CD14-positive monocyte (primary cell): ENCODE results near the gene PTPRH. TPM values are rescaled to one million over a fixed set of nuclear protein-coding genes. Genes with fewer than 3 reads are reported as not detected.
"Not testable (repeated sequence)": the region's sequence is repeated elsewhere in the genome, so short reads cannot be mapped to it uniquely, and the experiment has no call there.

Experiments
- DNase-seq, 3 donors: peaks; one replicate each; pipeline ENCODE4 v3.0.0-alpha.2; 2011 to 2022
- H2AFZ ChIP-seq: 2 replicates; pipeline ENCODE4 v1.6.0; 2012; ENCODE audit warnings: mild to moderate bottlenecking, low read depth, low read length, inconsistent platforms; ENCODE audit not compliant: insufficient read depth, poor library complexity, severe bottlenecking
- H3K27ac ChIP-seq, 2 donors: 1 replicate in 1 of 2; 2 replicates in 1 of 2; pipeline ENCODE4 v1.5.1; 2012 to 2013; ENCODE audit warnings: low read length in 2 of 2, control low read depth in 1 of 2, inconsistent platforms in 1 of 2, low read depth in 1 of 2, mild to moderate bottlenecking in 1 of 2
- H3K27me3 ChIP-seq, 2 donors: one replicate each; pipeline versions ENCODE4 v1.6.0 to v1.6.1; 2011 to 2013; ENCODE audit warnings: low read length in 2 of 2; ENCODE audit not compliant: control insufficient read depth in 2 of 2, insufficient read depth in 2 of 2
- H3K36me3 ChIP-seq, 2 donors: replicated peaks in 1 of 2; 1 replicate in 1 of 2; 2 replicates in 1 of 2; pipeline versions ENCODE4 v1.5.1 to v1.6.1; 2012 to 2013; ENCODE audit warnings: low read length in 2 of 2, control low read depth in 1 of 2, inconsistent platforms in 1 of 2, mild to moderate bottlenecking in 1 of 2; ENCODE audit not compliant: insufficient read depth in 2 of 2, control insufficient read depth in 1 of 2
- H3K4me1 ChIP-seq, 2 donors: 1 replicate in 1 of 2; 2 replicates in 1 of 2; pipeline versions ENCODE4 v1.5.1 to v1.6.1; 2012 to 2013; ENCODE audit warnings: low read length in 2 of 2, control low read depth in 1 of 2, inconsistent platforms in 1 of 2, mild to moderate bottlenecking in 1 of 2, moderate library complexity in 1 of 2; ENCODE audit not compliant: insufficient read depth in 2 of 2, control insufficient read depth in 1 of 2
- H3K4me2 ChIP-seq: replicated peaks from 2 replicates; pipeline ENCODE3; 2012; ENCODE audit warnings: low read length, moderate library complexity, mild to moderate bottlenecking; ENCODE audit not compliant: poor library complexity, severe bottlenecking; ENCODE audit errors: extremely low read depth
- H3K4me3 ChIP-seq, 3 experiments: fragments of 200-600 bp in 1 of 3; sonication (generic) in 1 of 3; replicated peaks in 1 of 3; 1 replicate in 2 of 3; 2 replicates in 1 of 3; pipeline ENCODE4 v1.5.1; 2011 to 2013; ENCODE audit warnings: low read length in 3 of 3, mild to moderate bottlenecking in 3 of 3, control low read depth in 2 of 3, low read depth in 2 of 3, inconsistent platforms in 1 of 3, moderate library complexity in 1 of 3
- H3K79me2 ChIP-seq: 2 replicates; pipeline ENCODE4 v1.6.0; 2012; ENCODE audit warnings: mild to moderate bottlenecking, control low read depth, inconsistent platforms, low read length, moderate library complexity; ENCODE audit not compliant: insufficient read depth
- H3K9ac ChIP-seq: 2 replicates; pipeline ENCODE4 v1.6.0; 2017; ENCODE audit warnings: low read length, mild to moderate bottlenecking; ENCODE audit not compliant: insufficient read depth, poor library complexity, severe bottlenecking
- H3K9me3 ChIP-seq, 2 donors: replicated peaks in 1 of 2; 1 replicate in 1 of 2; 2 replicates in 1 of 2; pipeline versions ENCODE4 v1.5.1 to v1.6.1; 2012 to 2013; ENCODE audit warnings: low read length in 2 of 2, control low read depth in 1 of 2; ENCODE audit not compliant: control insufficient read depth in 1 of 2, insufficient read depth in 1 of 2
- H4K20me1 ChIP-seq: 2 replicates; pipeline ENCODE4 v1.6.0; 2012; ENCODE audit warnings: mild to moderate bottlenecking, low read length, control low read depth, moderate library complexity; ENCODE audit not compliant: insufficient read depth
- H3K27ac Mint-ChIP-seq, 7 donors: one replicate each; pipeline ENCODE4 v1.8.0; 2020; ENCODE audit warnings: mild to moderate bottlenecking in 7 of 7, mixed read lengths in 7 of 7, moderate library complexity in 6 of 7, inconsistent platforms in 2 of 7
- H3K27me3 Mint-ChIP-seq, 3 donors: one replicate each; pipeline ENCODE4 v1.8.0; 2021 to 2022; ENCODE audit warnings: low read depth in 3 of 3, mild to moderate bottlenecking in 3 of 3, mixed read lengths in 3 of 3, moderate library complexity in 3 of 3, inconsistent platforms in 1 of 3
- H3K36me3 Mint-ChIP-seq, 2 donors: one replicate each; pipeline ENCODE4 v1.8.0; 2020; ENCODE audit warnings: mixed read lengths in 2 of 2, inconsistent platforms in 1 of 2, mild to moderate bottlenecking in 1 of 2
- H3K4me1 Mint-ChIP-seq: one replicate; pipeline ENCODE4 v1.8.0; 2020; ENCODE audit warnings: mild to moderate bottlenecking, mixed read lengths
- H3K4me3 Mint-ChIP-seq, 2 donors: one replicate each; pipeline ENCODE4 v1.8.0; 2020; ENCODE audit warnings: mild to moderate bottlenecking in 2 of 2, mixed read lengths in 2 of 2, moderate library complexity in 1 of 2
- H3K9me3 Mint-ChIP-seq, 7 donors: one replicate each; pipeline ENCODE4 v1.8.0; 2020 to 2022; ENCODE audit warnings: mixed read lengths in 7 of 7, mild to moderate bottlenecking in 6 of 7, moderate library complexity in 6 of 7, inconsistent platforms in 2 of 7
- WGBS: methylation state at CpG from one replicate; pipeline ENCODE4 v1.1.5; 2013; ENCODE audit warnings: missing lambda C conversion rate; ENCODE audit not compliant: insufficient coverage; 5-methylcytosine and 5-hydroxymethylcytosine counted together
- intact Hi-C, 2 donors: fragments of 100-400 bp; cut with micrococcal nuclease; formaldehyde crosslinking; loops; one replicate each; pipeline versions ENCODE4 v1.15.0 to v1.15.1; 2023
- polyA plus RNA-seq, 3 donors: library from polyadenylated mRNA; depleted of rRNA in 1 of 3; unstranded in 2 of 3; stranded (reverse) in 1 of 3; fragments of 300-500 nt in 2 of 3; fragments of >200 nt in 1 of 3; fragmentation: Illumina TruSeq in 2 of 3; gene quantifications; 1 replicate in 2 of 3; 2 replicates in 1 of 3; pipeline ENCODE4 v1.2.3, GENCODE V29; 2012 to 2021
- TF ChIP-seq, protein P1 (sequence below): fragments of 200-600 bp; IDR thresholded peaks from one replicate; pipeline ENCODE4 v1.8.0; 2022; ENCODE audit warnings: antibody characterized with exemption, mild to moderate bottlenecking

The PTPRH gene
- polyA plus RNA-seq, 3 donors: 0.08 to 0.53 TPM; not detected in 1

DNA sequence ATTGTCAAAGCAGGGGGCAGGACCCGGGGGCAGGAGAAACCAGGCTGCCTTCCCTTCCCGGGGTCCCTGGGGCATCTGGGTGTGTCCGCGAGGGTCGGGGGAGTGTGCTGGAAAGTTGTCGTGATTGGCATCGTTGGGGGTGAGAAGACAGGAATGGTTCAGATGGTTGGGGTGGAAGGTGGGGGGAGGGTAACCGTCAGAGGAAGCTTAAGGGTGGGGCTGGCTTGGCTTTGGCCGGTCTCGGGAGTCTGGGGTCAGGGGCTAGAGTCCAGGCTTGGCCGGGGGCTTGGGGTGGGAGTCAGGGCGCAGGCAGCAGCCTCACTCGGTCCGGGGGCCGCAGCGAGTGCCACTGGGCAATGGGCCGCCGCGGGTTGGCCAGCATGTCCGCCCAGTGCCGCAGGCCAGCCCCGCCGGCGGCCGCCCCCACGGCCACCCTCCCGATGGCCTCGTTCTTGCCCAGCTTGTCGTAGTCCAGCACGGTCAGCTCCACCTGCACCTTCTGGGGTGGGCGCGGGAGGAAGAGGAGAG is 36.1 kb downstream of the PTPRH start:
- Mint-ChIP-seq H3K9me3 (peaks cover 4 to 35% (median 20%) of the 10 kb centered on the region in 7 donors), H3K36me3 (peaks cover 0 to 2% of the 10 kb centered on the region in 2 donors), H3K27me3 (peaks cover 77 to 94% (median 93%) of the 10 kb centered on the region in 3 donors), H3K4me3 (peak overlapping the region; percentile 57 to 78), H3K27ac (no peak overlapping the region), H3K4me1 (peaks cover 14% of the 10 kb centered on the region)
- Histone ChIP-seq H3K9me3 (peaks cover 15 to 17% of the 10 kb centered on the region in 2 donors), H3K9ac (no peak overlapping the region), H2AFZ (peak overlapping the region; percentile 59), H3K27me3 (peaks cover 22 to 88% of the 10 kb centered on the region in 2 donors), H3K4me1 (peaks cover 9 to 16% of the 10 kb centered on the region in 2 donors), H3K27ac (no peak overlapping the region), H3K79me2 (no peaks in the 10 kb centered on the region), H3K4me2 (peak overlapping the region; percentile 69), H4K20me1 (no peaks in the 10 kb centered on the region), H3K36me3 (no peaks in the 10 kb centered on the region), H3K4me3 (peak overlapping the region in 1 of 3 experiments; percentile 61)
- TF ChIP-seq, protein P1, sequence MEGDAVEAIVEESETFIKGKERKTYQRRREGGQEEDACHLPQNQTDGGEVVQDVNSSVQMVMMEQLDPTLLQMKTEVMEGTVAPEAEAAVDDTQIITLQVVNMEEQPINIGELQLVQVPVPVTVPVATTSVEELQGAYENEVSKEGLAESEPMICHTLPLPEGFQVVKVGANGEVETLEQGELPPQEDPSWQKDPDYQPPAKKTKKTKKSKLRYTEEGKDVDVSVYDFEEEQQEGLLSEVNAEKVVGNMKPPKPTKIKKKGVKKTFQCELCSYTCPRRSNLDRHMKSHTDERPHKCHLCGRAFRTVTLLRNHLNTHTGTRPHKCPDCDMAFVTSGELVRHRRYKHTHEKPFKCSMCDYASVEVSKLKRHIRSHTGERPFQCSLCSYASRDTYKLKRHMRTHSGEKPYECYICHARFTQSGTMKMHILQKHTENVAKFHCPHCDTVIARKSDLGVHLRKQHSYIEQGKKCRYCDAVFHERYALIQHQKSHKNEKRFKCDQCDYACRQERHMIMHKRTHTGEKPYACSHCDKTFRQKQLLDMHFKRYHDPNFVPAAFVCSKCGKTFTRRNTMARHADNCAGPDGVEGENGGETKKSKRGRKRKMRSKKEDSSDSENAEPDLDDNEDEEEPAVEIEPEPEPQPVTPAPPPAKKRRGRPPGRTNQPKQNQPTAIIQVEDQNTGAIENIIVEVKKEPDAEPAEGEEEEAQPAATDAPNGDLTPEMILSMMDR: no peak
- 2% methylated on average over 31 of the region's 32 CpGs for WGBS
- DNase-seq: no peak
- intact Hi-C loops: no loop called here

DNA sequence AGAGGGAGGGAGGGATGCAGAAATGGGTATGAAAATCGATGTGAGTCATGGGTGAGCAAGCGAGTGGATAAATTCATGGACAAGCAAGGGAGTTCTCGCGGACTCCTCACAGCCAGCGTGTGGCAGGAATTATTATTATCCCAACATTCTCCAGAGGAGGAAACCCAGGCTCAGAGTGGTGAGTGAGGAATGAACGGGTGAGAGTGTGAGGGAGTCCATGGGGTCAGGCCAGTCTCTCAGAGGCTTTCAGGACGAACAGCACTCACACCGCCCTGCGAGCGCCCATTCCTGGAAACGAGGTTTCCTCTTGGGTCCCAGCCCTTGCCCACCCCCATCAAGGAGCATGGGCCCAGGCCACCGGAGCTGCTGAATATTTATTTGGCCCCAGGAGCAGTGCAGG is 36.6 kb downstream of the PTPRH start:
- no peak overlapping the region for H3K27ac Mint-ChIP-seq
- WGBS: 10% methylated on average over 2 of the region's 12 CpGs
- no peak overlapping the region for H3K9ac ChIP-seq
- no peaks in the 10 kb centered on the region for H3K79me2 ChIP-seq
- H4K20me1 ChIP-seq: no peaks in the 10 kb centered on the region
- no peak for DNase-seq
- peaks cover 74 to 92% (median 91%) of the 10 kb centered on the region in 3 donors for H3K27me3 Mint-ChIP-seq
- peaks cover 20 to 86% of the 10 kb centered on the region in 2 donors for H3K27me3 ChIP-seq
- no peaks in the 10 kb centered on the region for H3K36me3 ChIP-seq
- H3K4me1 Mint-ChIP-seq: peaks cover 14% of the 10 kb centered on the region
- peaks cover 9 to 16% of the 10 kb centered on the region in 2 donors for H3K4me1 ChIP-seq
- H3K9me3 Mint-ChIP-seq: peaks cover 4 to 37% (median 20%) of the 10 kb centered on the region in 7 donors
- H2AFZ ChIP-seq: no peak overlapping the region
- H3K4me2 ChIP-seq: no peak overlapping the region
- intact Hi-C loops: no loop called here
- H3K9me3 ChIP-seq: peaks cover 15 to 17% of the 10 kb centered on the region in 2 donors
- peak overlapping the region in 1 of 2 donors; percentile 76 for H3K4me3 Mint-ChIP-seq
- H3K36me3 Mint-ChIP-seq: peaks cover 0 to 2% of the 10 kb centered on the region in 2 donors
- TF ChIP-seq, protein P1: no peak
- no peak overlapping the region for H3K27ac ChIP-seq
- H3K4me3 ChIP-seq: no peak overlapping the region

DNA sequence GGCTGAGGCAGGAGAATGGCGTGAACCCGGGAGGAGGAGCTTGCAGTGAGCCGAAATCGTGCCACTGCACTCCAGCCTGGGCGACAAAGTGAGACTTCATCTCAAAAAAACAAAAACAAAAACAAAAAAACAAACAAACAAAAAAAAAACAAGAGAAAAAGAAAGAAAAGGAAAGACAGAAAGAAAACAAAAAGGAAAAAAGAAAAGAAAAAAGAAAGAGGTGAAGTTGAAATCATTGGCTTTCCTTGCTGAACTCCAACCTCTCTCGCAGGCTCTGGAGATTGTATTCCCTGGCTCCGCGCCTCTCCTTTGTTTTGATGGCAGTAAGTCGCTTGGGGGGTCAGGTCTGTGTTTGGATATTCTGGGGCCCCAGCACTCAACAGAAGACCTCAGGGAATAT is 37.0 kb downstream of the PTPRH start:
- H3K36me3 ChIP-seq, H3K9ac ChIP-seq, H3K4me3 ChIP-seq, H2AFZ ChIP-seq, H3K27ac Mint-ChIP-seq, DNase-seq, H3K4me2 ChIP-seq, intact Hi-C loops, H4K20me1 ChIP-seq, H3K27ac ChIP-seq, H3K79me2 ChIP-seq, H3K36me3 Mint-ChIP-seq: not testable (repeated sequence)
- Mint-ChIP-seq H3K4me1 (peaks cover 14% of the 10 kb centered on the region), H3K4me3 (peak overlapping the region in 1 of 2 donors; percentile 76), H3K27me3 (peaks cover 72 to 92% (median 91%) of the 10 kb centered on the region in 3 donors), H3K9me3 (peaks cover 4 to 39% (median 20%) of the 10 kb centered on the region in 7 donors)
- Histone ChIP-seq H3K27me3 (peaks cover 20 to 86% of the 10 kb centered on the region in 2 donors), H3K4me1 (peaks cover 10 to 19% of the 10 kb centered on the region in 2 donors), H3K9me3 (peaks cover 15 to 17% of the 10 kb centered on the region in 2 donors)
- 53% methylated on average over 4 of the region's 9 CpGs for WGBS
